GM12892 (cell line): ENCODE results near the gene SLC12A6.
A peak's percentile ranks its signal among the peaks of the same experiment; 100 is the strongest.

ENCODE experiments used
- DNase-seq: peaks from one replicate; pipeline ENCODE4 v3.0.0; 2011; ENCODE audit not compliant: insufficient read length
- FAIRE-seq: peaks from 2 replicates; lab custom pipeline; 2011; peaks lifted over from hg19 to GRCh38; lab: Jason Lieb, UNC
- POLR2A ChIP-seq: IDR thresholded peaks from 2 replicates; pipeline ENCODE4 v1.6.1; 2011; ENCODE audit warnings: low read depth, low read length, control low read depth
- POLR2AphosphoS5 ChIP-seq: IDR thresholded peaks from 2 replicates; pipeline ENCODE4 v1.6.1; 2011; ENCODE audit warnings: low read depth, low read length, control low read depth
- TAF1 ChIP-seq: IDR thresholded peaks from 2 replicates; pipeline ENCODE4 v1.6.1; 2011; ENCODE audit warnings: low read depth, mild to moderate bottlenecking, control low read depth, low read length, borderline replicate concordance

SLC12A6 gene

DNA sequence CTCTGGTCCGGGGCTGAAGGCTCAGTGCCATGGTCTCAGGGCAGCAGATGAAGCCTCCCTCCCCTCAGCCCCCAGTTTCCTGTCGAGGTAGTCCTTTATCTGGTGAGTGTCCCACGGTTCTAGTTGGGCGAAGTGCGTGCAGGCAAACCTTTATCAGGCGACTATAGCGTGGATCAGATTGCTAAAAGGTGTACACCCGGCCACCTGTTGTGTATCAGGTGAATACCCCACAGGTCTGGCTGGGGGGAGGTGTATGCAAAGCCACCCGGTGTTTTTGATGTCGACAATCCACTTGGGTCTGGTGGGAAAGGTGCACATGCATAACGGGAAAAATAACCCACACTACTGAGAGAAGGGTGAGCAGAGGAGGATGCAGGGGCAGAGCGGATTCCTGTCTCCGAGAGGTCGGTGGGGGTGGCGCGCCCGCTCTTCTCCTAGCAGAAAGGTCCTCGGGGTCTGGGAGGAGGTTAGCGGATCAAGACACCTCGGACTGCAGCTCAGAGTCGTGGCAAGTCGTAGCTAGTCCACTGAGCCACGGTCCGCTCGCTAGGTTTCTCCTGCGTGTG, 507 bp downstream of the SLC12A6 start:
- no peak for DNase-seq
- TF ChIP-seq POLR2AphosphoS5 = peak; percentile 71
- no peak for TF ChIP-seq POLR2A

DNA sequence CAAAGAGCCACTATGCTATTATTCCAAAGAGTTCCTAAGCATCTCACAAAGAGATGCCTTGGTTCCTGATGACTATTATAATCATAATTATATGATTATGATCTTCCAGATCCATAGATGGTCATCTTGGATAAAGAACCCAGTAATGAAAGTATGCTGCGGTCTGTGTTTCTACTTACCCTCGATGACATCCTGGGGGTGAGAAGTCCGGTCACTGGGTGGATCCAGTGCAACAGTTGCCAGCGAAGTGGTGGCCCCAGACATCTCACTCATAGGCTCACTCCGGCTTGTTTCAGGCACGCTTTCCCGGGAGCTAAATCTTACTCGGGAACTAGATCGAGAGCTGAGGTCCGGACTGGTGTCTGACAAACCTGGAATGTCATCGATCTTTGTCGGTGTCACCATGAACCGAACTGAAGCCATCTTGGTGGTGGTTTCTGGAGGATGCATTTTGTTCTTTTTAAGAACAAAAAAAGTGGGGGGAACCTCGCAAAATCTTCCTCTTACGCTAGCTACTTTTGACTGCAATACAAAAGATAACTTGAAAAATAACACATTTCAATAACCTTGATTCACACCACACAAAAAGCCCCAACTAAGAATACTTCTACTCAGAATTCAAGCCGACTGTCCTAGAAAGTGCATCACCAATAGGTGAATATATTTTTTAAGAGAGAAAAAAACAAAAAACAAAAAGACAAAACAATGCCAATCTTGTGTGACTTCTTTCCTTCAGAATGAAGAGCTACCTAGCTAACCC, 1.2 kb downstream of the SLC12A6 start:
- FAIRE-seq (no peak), DNase-seq (no peak)
- TF ChIP-seq POLR2AphosphoS5 = no peak
- TF ChIP-seq TAF1 = peak; percentile 24; the same call in 1 of the 2 replicates
- TF ChIP-seq POLR2A = peak; percentile 41; the same call in 1 of the 2 replicates

More for the DNA sequence above, 507 bp downstream of the SLC12A6 start:
- FAIRE-seq = no peak

DNA sequence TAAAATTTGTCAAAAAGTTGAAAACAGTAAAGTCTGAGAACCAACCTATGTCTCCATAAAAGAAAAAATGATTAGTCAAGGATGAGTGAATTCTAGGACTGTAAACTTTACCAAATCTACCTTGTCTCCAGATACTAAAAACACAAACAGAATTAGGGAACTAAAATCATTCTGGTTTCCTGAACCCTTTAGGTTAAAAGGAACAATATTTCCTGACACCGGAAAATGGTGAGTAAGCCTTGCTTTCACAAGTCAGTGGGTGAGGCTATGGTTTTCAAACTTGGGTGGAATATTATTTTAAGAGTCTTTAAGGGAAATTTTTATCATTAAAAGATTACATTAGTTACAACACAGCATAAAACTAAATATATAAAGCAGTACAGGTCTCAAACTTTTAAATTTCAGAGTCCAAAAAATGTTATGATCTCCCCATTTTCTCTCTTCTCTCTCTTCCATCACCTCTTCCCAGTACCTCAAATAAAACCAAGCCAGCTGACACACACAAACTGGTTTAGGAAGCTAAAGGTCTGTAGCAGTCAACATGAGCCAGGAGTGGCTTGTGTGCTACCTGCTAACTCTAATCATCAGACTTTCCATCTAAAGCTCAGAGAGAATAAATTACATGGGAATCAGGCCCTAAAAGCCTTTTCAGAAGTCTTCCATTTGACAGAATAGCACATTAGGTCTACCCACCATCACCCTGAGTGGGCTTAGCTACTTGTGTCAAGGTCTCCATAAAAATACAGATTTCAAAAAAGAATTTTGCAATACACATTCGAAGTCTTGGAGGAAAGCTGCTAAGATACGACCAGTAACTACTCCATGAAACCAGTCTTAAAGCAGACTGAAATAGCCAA, 2.2 kb downstream of the SLC12A6 start:
- TF ChIP-seq POLR2A = no peak
- TF ChIP-seq POLR2AphosphoS5 = no peak
- no peak for TF ChIP-seq TAF1
- FAIRE-seq (peak; percentile 17), DNase-seq (no peak)

DNA sequence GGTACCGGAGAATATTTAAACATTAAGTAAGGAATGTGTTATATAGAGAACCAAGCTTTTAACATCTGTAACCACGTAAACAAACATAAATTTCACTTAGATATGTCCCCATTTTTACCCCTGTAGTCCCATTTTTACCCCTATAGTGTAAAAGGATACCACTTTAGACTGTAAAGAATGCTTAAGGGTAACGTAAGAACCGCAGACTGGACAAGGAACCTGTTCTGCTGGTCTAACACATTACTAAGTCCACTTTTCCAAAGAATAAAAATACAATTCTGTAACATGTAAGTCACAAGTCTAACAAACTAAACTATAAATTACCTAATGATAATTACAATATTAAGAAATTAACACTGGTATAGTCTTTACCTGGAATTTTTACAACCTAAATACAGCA, 2.9 kb downstream of the SLC12A6 start:
- FAIRE-seq = peak; percentile 17

DNA sequence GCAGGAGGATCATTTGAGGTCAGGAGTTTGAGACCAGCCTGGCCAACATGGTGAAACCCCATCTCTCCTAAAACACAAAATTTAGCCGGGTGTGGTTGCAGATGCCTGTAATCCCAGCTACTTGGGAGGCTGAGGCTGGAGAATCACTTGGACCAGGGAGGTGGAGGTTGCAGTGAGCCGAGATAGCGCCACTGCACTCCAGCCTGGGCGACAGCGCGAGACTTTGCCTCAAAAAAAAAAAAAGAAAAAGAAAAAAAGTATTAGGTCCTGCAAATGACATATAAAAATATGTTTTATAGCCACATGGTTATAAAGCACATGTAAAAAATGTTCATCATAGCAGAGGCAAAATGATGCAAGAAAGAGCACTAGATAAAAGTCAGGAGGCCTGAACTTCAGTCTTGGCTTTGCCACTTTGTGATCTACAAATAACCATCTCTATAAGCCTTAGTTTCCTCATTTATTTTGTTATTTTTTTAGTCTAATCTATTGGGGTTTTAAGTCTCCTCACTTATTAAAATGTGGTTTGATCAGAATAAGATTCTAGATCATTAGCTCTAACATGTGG, 4.9 kb downstream of the SLC12A6 start:
- TF ChIP-seq POLR2A (no peak), TAF1 (no peak), POLR2AphosphoS5 (no peak)
- DNase-seq = no peak
- FAIRE-seq = no peak

More for the DNA sequence above, 2.9 kb downstream of the SLC12A6 start:
- TF ChIP-seq POLR2AphosphoS5 (no peak), TAF1 (no peak), POLR2A (no peak)
- no peak for DNase-seq

DNA sequence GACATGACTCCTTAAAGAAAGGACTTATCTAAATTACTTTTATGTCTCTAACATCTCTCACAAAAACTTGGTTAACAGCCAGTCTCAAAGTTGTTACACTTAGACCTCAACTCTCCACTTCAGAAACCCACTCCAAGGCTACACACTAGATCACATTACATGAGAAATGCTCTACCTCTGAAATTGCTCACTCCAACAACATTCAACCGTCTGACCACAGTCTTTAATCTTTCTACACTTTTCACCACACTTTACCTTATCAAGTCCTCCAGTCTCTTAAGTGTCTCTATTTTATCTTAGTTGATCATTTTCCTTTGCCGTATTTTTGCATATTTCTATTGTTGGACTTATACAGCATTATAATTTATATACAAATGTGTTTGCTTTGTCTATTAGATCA, 5.8 kb downstream of the SLC12A6 start:
- no peak for TF ChIP-seq POLR2AphosphoS5
- TF ChIP-seq TAF1 = no peak
- no peak for TF ChIP-seq POLR2A
- peak; percentile 33 for FAIRE-seq
- DNase-seq = no peak

DNA sequence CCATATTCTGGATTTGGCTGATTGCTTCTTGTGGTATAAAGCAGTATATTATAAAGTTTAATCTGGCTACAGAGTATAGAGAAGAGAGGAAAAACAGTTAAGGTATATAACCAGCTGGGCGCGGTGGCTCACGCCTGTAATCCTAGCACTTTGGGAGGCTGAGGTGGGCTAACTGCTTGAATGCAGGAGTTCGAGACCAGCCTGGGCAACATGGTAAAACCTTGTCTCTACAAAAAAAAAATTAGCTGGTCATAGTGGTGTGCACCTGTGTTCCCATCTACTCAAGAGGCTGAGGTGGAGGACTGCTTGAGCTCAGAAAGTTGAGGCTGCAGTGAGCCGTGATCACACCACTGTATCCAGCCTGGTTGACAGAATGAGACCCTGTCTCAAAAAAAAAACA, 7.3 kb downstream of the SLC12A6 start:
- FAIRE-seq = peak; percentile 54
- DNase-seq = no peak
- TF ChIP-seq TAF1 = no peak
- TF ChIP-seq POLR2AphosphoS5 = no peak
- TF ChIP-seq POLR2A = no peak

DNA sequence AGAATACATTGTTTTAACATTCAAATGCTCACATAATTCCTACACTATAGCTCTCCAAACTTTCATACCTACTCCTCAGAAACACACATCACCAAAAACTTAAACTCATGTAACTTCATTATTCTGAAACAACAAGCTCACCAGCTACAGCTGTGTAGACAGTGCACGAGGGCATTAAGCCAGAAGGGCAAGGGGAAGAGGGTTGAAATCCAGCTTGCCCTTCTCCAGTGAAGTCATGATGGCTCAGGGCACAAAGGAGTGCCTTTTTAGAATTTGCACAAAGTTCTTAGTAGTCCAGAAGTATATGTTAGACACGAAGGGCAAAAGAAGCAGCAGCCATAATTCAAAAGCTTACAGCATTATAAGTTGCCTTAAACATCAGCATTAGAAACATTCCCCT, 8.6 kb downstream of the SLC12A6 start:
- peak; percentile 75 for FAIRE-seq
- no peak for TF ChIP-seq TAF1
- TF ChIP-seq POLR2AphosphoS5 = no peak
- TF ChIP-seq POLR2A = no peak
- no peak for DNase-seq

DNA sequence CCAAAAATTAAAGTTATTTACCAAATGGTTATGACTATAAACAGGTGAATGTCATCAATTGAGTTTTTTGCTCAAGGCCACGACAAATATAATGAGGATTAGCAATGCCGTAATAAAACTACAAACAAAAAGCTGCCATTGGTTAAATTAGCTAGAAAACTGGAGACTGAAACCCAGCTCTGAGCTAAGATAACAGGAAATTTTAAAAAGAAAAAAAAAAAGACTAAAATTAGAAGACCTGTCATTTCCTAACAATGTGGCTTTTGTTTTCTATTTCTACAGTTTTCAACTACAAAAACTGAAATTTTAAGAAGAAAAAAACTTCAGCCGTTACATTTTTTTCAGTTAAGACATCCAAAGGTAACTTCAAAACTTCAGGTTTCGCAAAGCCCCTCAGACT, 9.7 kb downstream of the SLC12A6 start:
- peak; percentile 77 for FAIRE-seq

DNA sequence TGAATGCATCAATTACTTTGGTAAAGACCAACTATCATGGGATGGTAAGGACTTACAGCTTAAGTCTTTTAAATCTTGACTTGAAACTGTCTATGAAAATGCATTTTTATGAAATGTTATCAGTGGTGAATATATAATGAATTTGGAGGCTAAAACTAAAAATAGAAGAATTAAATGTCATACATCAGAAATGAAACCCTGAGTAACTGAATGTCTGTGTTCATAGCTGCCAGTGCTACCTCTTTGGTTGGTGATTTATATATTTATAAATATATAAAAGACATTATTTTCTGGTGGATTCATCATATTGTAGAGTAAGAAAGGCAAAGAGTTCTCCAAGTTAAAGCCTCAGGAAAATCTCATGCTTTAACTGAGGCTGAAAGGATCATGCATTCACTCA, 12.2 kb downstream of the SLC12A6 start:
- FAIRE-seq = no peak
- no peak for TF ChIP-seq POLR2A
- DNase-seq = no peak

More for the DNA sequence above, 9.7 kb downstream of the SLC12A6 start:
- DNase-seq = no peak
- no peak for TF ChIP-seq POLR2A
- TF ChIP-seq TAF1 = no peak
- no peak for TF ChIP-seq POLR2AphosphoS5

DNA sequence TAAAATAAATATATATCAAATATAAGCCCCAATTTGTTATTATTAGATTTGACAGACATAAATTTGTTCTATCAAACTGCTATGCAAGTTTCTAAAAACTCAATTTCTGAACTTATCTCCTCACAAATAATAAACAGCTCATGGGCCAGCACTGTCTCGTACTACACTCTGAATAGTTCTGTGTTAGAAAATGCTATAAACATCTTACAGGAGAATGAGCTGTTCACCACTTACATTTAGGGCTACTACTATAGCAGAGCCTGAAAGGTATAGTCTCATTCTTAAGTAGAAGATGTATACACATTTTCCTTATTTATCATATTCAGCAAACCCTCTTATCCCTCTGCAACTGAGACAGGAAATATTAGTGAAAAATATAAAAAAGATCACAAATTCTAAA, 12.6 kb downstream of the SLC12A6 start:
- TF ChIP-seq POLR2A = no peak
- TF ChIP-seq POLR2AphosphoS5 = no peak
- TF ChIP-seq TAF1 = no peak
- no peak for FAIRE-seq

More for the DNA sequence above, 12.6 kb downstream of the SLC12A6 start:
- DNase-seq = no peak
